HG03066 (cell line): ENCODE measurements around the gene ENAH.
"Not testable (repeated sequence)": the region's sequence is repeated elsewhere in the genome, so short reads cannot be mapped to it uniquely, and the experiment has no call there.

Experiments used
- ATAC-seq: cut with Tn5 transposase; IDR thresholded peaks from one replicate; pipeline ENCODE4 v1.9.1; 2021; ENCODE audit warnings: low read depth; ENCODE audit not compliant: unreplicated experiment

ENAH gene

DNA sequence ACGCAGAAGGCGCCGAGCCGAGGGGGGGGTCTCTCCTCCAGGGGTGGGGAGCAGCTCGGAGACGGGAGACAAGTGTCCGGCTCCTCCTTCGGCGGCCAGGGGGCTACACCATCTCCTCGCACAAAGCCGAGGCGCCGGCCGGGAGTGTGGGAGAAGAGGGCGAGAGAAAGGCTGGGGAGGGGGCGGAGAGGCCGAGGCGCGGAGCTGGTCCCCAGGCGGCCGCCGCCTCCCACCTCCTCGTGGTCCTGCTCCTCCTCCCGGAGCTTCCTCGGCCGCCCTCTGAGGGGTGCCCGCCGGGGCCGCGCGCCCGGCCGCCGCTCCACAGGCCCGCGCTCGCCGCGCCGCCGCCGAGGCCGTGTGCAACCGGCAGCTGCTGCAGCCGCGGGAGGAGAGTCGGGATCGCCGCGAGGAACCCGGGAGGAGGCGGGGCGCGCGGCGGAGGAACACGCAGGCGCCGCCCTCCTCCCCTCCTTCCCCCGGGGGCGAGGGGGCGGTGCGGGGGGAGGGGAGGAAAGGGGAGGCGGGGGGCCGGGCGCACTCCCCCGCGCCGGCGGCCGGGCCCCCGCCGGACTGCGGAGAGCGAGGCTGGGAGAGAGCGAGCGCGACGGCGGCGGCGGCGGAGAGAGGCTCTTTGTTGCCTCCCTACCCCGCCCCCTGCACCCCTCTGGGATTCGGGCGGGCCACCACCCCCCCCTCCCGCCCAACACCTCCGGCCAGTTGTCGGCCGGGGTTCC, at the start of gene ENAH:
TSS of gene ENAH (minus strand) at position 395 of the 734 bp plus-strand sequence. CDS start 433 bp downstream, outside the sequence.
- ATAC-seq = peak; percentile 62

DNA sequence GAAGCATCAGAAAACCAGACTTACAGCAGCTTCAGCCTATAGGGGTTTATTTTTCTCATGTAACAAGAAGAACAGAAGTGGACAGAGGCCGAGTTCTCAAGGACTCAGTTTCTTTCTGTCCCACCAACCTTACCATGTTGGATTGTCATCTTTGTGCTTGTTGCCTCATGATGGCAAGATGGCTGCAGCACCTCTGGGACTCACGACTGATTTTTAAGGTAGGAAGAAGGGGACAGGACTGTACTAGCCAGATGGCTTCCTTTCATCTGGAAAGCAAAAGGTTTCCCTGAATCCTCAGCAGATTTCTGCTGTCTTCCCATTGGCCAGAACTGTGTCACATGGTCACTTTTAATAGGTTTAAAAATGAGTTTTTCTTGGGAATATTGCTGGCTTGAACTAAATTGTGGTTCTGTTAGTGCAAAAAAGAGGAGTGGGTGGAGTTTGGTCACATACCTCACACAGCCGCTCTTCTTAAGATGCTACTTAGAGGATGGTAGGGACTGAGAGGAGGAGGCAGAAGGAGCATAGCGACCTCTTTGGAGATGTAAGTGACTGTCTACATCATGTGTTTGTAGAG, 48.1 kb upstream of the ENAH start:
- ATAC-seq = no peak

DNA sequence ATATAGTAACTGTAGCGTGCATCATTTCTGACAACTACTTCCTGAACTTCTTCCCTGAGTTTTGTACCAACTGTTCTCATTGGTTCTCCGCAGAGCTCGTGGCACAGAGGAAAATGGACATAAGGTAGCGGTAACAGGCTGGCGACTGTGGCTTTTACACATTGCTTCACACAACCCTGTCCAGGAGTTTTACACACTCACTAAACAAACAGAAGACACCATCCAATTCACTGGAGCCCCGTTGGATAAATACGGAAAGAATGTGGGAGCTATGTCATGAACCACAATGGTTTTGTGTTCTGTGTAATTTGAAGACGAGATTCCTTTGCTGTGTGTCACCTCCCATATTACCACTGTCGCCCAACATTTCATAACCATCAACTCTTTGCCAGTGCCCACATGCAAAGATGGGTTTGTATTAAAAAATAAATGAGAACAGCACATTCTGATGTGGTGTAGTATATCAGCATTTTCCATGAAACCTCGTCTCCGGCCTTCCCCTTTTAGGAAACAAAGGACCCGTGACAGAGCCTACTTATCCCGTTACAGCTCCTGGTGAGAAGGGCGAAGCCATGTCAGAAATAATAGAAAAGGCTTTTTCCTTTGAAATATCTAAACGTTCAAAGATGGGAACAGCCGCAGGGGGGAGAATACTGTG, 47.4 kb upstream of the ENAH start:
- ATAC-seq = no peak

DNA sequence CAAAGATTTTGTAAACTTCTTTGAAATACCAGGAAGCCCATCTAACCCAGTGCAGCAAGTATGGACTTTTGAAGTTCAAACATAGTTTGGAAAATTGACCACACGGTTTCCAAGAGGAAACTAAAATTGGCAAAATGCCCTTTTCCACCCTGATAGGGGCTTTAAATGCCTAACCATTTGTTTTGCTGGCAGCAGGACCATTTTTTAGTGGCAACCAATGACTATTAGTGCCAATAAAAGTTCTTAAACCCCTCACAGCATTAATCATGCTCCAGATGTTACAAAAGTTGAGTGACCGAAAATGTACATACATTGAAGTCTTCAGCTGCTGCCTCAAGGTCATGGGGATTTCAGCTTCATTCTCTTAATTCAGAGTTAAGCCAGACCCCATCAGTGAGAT, 46.4 kb upstream of the ENAH start:
- no peak for ATAC-seq

DNA sequence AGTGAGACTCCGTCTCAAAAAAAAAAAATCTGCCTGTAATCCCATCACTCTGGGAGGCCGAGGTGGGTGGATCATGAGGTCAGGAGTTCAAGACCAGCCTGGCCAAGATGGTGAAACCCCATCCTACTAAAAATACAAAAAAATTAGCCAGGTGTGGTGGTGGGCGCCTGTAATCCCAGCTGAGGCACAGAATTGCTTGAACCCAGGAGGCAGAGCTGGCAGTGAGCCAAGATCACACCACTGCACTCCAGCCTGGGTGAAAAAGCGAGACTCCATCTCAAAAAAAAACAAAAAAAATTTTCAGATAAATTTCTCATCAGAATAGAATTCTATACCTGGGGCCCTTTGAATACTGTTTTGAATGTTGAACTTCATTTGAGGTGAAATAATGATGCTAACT, 45.3 kb upstream of the ENAH start:
- ATAC-seq = not testable (repeated sequence)

DNA sequence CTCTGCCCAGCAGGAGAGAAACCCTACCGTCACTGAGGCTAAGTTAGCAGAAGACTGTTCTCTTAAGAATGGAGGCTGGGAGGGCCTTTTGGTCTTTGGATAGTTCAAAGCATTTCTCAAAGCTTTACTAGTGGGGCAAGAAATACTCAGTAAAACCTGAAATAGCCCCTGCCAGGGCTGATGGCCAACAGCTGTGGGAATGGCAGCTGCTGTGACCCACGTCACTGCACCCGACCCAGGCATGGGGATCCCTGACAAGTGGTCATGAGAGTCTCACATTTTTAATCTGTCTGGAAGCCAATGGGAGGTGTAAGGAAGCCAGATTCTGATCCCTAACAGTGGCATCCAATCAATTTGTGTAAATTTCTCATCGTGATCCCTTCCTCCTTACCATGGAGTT, 44.5 kb upstream of the ENAH start:
- no peak for ATAC-seq

DNA sequence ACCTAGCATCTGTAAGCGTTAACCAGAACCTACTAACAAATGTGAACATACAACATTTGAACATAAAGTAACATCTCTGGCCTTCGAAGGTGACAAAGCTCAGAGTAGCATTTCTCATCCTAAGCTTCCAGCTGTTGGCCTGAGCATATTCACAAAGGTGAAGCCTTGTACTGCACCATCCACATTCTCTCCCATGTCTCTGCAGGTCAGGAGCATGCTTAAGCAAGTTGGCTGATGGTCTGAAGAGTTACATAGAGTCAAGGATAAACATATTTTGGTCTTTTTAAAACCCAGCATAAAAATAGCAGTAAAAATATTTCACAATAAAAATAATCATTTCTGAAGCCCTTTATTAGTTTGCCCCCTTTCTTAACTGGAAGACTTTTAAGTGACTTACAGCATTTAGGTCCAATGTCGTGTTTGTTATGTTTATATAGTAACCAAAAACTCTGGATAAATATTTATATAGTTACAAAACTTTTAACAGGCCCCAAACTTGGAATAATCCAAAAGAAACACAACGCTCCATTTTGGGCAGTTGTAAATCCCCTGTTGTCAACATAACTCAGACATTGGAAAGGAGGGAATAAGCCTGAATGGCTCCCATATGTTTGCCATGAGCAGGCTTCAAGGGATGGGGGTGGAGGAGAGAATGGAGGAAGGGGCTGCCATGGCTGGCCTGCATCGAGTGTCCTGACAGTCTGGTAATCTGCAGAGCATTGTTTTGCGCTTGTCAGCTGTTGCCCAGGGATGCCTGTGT, 42.8 kb upstream of the ENAH start:
- no peak for ATAC-seq

DNA sequence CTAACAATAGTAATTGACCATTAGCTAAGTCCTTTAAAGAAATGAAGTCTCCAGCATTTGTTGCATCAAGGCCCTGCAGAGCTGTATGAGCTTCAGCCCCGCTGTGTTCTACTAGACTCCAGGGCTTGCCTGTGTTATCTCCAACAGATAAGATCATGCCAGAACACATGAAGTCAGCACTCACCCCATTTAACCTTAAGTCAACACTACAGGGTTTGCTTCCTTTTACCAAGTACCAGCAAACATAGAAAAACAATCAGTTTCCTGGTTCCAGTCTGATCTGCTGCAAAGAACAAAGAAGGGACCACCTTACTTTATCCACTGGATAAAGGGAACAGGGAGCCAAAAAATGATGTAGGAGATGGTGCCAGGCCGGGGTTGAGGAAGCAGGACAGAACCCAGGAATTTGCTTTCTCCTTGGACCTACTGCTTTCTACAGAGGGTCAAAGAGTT, 41.3 kb upstream of the ENAH start:
- no peak for ATAC-seq

DNA sequence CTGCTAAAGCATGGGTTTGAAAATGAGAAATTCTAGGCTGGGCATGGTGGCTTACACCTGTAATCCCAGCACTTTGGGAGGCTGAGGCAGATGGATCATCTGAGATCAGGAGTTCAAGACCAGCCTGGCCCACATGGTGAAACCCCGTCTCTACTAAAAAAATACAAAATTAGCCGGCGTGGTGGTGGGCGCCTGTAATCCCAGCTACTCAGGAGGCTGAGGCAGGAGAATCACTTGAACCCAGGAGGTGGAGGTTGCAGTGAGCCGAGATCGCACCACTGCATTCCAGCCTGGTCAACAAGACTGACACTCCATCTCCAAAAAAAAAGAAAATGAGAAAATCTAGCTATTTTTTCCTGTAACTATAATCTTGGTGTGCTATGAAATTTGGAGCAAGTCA, 40.8 kb upstream of the ENAH start:
- ATAC-seq = not testable (repeated sequence)

DNA sequence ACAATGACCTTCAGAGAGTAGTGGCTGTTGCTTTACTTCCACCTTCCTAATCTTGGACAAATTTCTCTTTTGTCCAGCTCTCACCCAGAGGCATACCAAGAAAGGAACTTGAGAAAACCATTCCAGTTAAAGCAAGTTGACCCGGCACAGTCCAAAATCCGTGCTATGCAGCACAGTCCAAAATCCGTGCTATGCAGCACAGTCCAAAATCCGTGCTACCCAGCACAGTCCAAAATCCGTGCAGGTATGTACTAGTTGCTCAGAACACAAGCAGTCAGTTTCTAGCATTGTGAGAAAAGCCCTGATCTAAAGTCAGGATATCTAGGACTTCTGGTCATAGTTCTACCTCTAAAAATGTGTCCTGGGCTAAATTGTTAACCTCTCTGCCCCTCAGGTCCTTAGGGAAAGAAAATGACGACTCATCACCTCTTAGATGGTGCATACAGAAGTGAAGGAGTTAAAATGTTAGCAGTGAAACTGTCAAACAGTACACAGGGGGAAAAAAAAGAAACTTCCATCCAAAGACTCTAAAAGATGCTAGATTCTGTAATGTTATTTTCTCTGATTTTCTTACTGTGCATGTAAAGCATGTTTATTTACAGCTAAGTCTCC, 40.3 kb upstream of the ENAH start:
- no peak for ATAC-seq

DNA sequence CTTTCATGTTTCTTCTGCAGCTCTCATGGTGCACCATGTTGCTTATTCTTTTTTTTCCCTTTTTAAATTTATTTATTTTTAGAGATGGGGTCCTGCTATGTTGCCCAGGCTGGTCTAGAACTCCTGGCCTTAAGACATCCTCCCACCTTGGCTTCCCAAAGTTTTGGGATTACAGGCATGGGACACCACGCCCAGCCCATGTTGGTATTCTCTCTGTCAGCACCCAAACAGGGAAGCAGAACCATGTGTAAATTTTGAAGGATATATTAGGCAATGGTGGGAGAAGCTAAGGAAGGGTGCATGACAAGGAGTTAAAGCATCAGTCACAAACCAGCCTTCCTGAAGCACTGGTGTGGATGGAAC, 39.6 kb upstream of the ENAH start:
- ATAC-seq = no peak

DNA sequence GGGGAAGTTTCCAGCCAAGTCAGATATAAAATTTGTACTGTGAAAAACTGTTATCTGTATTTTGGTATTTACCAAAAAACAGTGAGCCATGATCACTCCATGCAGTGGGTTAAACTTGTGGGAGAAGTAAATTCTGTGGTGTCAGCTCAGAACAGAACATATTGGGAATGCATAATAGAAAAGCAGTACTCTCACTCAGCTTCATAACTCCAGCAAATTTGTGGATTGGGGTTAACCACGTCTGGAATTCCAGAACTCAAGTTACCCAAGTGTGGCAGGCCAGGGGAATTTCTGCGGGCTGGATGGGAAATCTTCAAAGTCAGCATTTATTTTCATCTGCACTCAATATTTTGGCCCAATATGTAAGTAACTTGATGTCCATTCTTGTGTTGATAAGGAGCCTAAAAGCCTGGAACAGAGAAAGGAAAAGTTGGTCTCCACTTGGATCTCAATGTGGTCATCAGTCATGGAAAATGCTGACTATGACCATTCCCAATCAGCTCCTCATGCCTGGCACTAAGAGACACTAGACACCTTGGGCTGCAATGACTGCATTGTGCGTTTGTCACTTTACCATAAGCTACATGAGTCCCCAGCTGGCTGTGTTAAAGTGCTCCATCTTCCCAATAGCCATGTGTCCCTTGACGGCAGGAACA, 39.1 kb upstream of the ENAH start:
- ATAC-seq = no peak

DNA sequence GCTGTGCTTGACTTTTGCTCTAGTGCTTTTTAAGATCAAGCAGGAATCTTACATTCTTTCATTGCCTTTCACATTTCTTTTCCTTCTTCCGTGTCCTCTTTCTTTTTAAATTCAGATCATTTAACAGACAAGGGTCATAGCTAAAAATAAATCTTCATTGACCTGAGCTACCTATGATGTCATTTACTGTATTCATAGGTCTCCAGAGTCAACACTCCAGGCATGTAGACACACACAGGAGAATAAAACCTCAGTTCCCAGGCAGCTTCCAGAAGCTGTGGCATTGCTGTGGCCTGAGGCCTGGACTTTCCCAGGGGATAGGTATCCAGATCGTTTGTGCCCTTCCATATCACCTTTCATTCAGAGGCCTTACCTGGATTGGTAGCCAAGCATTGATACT, 38.5 kb upstream of the ENAH start:
- no peak for ATAC-seq

DNA sequence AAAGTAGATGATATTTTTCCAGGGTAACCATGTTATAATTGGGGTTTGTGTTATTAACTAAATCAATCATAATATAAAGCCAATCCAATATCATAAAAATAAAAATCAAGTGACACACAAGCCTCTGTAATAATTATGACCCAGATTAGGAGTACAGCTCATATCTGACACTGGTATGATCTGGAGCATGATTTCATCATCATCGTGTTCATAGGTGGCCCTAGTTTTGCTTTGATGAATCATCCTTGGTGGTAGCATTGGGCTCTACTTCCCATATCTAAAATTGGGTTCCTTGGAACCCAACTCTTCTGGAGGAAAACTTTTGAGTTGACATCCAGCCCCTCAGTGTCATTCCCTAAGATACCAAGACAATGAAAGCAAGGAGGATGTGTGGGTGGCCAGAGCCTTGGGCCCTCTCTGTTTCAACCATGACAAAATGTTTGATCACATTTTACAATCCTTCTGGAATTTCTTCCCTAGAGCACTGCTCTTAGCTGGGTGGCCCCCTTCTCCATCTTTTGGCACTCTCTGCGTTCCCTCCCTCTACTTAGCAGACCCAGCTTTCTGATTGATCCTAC, 37.0 kb upstream of the ENAH start:
- ATAC-seq = no peak

DNA sequence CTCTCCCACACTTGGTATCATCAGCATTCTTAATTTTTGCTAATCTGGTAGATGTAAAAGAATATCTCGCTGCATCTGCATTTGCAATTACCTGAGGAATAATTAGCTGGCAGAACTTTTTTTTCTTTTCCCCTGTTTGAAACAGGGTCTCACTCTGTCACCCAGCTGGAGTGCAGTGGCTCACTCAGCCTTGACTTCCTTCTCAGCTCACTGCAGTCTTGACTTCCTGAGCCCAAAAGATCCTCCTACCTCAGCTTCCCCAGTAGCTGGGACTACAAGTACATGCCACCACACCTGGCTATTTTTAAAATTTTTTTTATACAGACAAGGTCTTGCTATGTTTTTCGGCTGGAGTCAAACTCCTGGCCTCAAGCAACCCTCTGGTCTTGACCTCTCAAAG, 35.4 kb upstream of the ENAH start:
- no peak for ATAC-seq

DNA sequence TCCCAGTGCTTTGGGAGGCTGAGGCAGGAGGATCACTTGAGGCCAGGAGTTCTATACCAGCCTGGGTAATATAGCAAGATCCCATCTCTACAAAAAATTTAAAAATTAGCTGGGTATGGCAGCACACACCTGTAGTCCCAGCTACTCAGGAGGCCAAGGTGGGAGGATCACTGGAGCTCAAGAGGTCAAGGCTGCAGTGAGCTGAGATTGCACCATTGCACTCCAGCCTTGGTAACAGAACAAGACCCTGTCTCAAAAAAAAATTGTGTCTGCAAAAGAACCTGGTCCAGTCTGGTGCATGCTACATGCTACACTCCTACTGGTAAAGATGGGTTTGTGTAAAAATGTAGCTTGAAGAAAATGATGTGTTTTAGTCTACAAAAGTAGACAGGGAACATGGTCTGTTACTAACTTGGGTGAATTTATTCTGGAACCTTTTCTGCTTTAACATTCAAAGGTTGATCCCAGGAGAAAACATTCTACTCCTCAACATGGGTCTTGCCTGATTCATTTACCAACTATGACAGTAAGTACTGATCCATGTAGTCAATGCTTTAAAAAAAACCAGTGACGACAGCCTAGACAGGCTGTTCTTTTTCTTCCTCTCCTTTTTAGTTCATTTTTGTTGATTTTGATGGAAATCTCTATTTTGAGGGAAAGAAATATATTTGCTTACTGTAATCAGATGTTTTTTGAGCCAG, 32.7 kb upstream of the ENAH start:
- ATAC-seq = no peak

DNA sequence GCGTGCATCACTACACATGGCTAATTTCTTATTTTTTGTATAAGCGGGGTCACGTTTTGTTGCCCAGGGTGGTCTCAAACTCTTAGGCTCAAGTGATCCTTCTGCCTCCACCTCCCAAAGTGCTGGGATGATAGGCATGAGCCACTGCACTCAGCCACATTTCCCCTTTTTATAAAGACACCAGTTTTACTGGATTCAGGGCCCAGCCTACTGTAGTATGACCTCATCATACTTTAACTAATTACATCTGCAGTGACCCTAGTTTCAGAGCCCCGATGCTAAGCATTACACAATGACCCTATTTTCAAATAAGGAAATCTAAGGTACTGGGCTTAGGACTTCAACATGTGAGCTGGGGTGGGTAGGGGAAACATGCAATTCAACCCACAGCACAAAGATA, 31.8 kb upstream of the ENAH start:
- no peak for ATAC-seq

DNA sequence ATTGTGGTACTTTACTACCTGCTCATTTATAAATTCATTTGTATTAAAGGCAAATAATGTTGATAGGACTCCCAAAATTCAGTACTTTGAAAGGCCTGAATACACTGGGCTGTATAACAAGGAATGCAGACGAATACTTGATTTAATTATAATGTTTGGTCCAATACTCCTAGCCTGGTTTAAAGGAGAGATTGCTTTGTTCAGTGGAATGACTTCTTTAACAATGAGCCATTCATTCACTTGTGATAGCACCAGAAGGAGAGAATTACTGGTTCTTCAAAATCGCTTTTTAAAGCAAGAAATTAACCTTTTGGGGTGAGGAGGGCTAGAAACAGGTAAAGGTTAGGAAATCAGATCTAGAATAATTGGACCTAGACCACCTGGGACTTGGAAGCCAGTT, 28.3 kb upstream of the ENAH start:
- no peak for ATAC-seq

DNA sequence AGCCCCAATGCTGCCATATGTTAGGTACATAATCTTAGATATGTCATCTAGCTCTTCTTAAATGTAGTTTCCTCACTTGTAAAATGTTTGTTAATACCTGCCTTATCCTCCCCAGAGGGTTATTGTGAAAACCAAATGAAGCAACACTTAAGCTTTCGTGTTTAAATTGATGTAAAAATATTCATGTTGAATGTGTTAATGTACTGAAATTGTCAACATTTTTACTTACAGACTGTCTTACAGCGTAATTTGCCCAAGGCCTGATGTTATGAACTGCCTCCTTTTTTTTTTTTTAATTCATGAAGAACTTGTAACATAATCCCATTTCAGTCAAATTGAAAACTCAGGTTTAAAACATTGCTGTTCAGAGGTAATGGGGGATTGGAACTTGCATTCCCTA, 25.6 kb upstream of the ENAH start:
- ATAC-seq = no peak
